ENCODE data around the gene LDAH.

The LDAH gene

GRCh38 chr2:20677301-20678085, 145.4 kb downstream of the LDAH start:
- DNase-seq: no peak

DNA sequence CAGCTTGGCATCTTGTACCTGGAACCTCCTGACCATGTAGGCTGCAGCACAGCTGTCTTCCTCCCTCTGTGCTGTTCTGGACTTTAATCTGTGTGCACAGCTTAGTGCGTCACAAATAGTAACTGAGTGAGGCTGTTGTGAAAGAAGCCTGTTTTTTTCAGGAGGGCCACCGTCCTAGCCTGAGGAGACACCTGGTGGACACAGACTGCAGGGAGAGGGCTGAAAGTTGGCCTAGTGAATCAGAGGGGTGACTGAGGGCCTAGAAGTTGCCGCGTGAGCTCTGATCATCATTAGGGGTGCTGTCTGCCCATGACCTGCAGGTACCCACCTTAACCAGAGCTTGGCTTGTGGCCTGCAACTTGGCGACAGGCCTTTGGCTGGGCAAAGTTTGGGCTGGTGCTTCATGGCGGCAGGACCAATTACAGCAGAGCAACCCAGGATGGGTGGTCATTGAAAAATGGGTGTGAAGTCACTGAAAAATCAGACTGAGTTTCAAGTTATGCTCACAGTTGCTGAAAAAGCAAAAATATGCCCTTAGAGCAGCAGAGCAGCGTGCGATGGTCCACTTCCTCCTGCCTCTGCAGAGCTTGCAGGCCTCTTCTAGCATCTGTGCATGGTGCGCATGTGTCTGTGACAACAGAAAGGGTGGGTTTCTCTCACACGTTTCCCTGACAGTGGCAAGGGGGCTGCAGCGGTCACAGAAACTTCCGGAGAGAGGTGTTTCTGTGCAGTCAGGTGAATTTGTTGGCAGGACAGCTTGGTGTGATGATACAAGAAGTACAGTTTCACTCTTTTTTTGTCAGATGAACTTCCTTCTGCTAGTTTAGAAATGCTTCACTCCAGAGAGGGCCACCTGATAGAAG, 146.3 kb downstream of the LDAH start:
- no peak for DNase-seq

DNA sequence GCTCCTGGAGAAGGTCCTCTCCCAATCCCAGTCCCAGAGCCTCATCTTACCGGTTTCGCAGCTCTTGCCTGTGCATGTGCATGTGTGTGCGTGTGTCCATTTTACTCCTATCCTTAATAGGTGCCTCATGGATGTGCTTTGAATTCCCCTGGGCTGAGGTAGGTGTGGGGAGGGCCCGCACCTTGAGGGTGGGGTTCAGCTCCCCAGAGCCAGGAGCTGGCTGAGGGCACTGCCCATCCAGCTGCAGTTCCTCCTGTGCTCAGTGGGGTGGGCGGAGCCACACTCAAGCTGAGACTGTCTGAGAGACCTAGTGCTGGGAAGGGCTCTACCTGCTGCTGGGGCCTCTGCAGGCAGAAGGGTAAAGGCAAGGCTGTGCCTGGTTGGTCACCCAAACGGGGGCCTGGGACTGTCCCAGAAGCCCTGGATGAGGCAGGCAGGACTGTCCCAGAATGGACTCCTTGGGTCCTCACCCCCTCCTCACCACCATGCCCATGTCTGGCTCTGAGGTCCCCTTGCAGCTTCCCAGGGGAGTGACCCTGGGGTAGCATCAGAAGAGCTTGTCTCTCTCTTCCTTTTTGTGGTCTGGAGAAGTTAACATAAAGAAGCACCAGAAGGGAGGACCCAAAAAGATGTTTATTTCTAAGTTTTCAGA, 147.1 kb downstream of the LDAH start:
- DNase-seq: no peak

DNA sequence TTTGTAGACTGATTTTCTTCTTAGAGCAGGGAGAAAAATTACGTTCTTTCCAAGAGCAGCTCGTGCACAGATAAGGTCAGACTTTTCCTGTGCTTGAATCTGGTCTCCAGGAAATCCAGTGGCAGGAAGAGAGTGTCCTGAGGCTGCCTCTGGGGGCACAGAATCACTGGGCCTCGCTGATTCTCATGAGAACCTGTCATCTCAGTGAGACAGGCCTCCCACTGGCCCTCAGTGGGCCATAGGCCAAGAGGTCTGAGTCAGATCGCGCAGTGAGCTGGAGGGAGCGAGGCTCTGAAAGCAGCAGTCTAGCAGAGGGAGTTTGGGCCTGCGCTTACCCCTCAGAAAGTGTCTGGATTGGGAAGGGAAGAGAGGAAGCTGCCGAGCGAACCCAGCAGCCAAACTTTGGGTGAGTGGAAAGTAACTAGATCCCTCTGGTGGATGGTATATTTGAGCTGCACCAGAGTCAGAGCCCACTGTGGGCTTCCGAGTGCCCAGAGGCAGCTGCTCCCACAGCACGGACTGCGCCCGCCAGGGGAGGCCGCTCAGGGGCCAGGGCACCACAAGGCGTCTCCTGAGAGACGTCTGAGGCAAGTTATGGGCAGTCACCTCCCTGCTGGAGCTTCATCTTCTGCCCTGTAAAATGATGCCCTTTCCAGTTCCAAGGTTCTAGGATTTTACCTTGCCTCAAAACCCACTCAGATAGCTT, 147.8 kb downstream of the LDAH start:
- no peak for DNase-seq

GRCh38 chr2:20674309-20674965, 148.5 kb downstream of the LDAH start:
- DNase-seq: no peak

DNA sequence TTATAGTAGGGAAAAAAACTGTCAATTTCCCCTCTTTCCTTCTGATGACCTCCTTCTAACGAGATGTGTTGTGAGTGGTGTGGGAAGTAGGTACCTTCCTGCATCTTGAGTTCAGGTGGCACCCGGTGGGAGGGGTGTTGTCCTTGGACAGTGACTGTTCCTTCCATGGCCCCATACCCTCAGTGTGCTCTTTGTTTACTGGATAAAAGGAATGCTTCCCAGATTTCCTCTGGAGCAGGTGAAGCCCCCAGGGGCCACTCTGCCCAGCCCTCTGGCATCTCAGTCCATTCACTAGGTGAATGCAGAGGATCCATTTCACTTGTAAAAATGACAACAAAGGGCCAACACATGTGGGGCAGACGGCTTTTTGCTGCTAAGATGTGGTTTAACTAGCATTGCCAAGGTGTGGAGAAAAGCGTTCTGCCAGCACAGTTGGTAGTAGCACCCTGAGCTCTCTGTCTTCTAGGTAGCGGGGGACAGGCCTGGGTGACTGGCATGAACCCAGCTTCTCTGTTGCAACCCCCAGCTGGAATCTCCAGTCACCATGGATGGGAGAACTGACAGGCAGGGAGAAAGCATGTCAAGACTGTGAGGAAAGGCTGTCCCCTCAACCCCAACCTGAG, 149.1 kb downstream of the LDAH start:
- DNase-seq: no peak

DNA sequence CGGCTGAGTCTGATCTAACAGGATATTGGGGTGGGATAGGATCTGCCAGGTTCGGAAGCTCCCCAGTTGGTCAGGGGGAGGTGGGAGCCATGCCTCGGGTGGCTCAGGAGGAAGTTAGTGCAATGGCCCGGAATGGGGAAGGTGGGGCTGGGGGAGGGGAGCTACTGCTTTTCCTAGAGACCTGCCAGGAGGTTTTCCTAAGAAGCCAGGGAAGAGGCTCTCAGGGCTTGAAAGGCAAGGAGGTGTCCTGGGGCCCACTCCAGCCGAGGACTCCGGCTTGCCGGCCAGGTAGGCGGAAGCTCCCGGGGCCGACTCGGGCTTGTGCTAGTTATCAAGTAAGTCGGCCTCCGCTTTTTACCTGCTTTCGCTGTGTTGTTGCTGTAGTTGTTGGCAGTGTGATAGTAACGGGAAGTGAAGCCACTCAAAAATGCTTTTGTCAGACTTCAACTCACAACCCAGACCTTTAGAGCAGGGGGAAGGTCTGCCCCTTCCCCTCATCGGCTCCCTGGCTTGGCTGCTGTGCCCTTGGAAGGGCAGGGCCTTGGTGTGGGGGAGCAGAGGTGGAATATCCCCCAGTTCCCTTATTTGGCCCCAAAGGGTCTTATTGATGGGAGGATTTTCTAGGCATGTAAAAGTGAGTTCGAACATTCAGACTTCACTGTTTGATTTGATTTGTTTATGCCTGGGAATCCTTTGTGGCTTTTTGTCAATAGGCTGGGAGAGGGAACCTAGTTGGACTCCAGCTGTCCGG, 150.5 kb downstream of the LDAH start:
- DNase-seq: no peak

GRCh38 chr2:20671736-20672080, 151.2 kb downstream of the LDAH start:
- no peak for DNase-seq

DNA sequence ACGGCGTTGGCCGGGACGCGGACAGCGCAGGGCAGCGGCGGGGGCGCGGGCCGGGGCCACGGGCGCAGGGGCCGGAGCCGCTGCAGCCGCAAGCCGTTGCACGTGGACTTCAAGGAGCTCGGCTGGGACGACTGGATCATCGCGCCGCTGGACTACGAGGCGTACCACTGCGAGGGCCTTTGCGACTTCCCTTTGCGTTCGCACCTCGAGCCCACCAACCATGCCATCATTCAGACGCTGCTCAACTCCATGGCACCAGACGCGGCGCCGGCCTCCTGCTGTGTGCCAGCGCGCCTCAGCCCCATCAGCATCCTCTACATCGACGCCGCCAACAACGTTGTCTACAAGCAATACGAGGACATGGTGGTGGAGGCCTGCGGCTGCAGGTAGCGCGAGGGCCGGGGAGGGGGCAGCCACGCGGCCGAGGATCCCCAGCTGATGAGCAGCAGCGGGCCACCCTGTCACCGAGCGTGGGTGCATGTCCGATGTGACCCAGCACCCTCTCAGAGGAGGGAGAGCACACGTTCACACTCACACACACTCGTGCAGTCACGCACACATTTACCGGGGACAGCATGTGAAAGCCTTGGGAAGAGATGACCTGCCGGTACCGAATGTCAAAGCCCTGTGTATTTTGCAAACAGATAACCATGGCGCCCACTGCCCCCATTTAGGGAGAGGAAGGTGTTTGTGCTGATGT, 151.7 kb downstream of the LDAH start:
- DNase-seq: no peak

- no peak for DNase-seq
These were observed 152.4 kb downstream of the LDAH start for GRCh38 chr2:20670315-20671035.

DNA sequence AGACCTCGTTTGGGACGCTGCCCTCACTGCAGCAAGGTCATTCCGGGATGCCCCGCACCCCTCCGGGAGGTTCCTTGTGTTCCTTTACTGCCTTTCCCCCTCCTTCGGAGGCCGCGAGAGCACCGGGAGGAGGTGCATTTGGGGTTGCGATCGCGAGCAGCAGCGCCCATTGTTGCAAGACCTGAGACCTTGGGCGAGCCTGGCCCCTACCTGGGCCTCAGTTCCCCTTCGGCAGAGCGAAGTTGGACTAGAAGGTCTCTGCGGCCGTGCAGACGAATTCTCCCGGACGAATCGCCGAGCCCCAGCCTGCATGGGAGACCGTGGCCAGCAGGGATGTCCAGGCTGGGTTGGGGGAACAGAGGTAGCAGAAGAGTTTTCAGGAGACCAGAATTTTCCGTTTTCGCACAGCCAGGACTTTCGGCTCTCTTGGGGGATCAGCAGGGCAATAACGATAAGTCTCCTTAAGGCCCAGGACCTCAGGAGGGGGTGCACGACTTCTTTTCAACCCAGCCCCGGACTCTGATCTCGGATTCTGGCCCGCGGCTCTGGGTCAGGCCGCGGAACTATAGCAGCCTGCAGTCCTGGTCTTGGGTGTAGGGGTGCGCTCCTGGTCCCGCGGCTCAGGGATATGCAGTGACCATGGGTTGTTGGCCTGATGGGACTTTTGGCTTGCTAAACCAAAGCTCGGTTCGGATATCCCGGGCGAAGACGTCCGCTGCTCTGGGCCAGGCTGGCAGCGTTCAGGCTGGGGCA, 153.2 kb downstream of the LDAH start:
- DNase-seq: no peak

DNA sequence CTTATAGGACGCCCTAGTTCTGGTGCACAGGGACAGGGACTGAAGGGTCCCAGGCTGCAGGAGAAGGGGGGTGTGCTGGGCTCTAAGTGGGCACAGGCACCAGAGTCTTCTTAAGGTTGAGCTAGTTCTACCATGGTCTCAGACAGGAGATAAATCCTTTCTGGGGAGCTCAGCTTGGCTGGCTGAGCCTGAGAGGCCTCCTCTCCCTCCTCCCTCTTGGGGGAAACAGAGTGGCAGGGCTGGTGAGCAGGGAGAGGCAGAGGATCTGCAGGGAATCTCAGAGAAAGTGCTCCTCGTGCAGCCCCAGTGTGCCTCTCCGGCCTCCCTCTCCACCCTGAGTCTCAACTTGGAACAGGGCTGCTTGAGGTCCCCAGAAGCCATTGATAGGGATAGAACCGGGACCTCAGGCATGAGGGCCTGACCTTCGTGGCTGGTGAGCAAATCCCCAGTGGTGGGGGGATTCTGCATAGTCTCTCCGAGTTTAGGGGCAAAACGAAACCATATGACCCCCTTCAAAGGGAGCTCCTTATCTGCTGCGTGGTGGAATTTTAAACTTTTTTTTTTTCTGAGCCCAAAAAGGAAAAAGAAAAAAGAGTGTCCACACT, 153.9 kb downstream of the LDAH start:
- DNase-seq: no peak

- DNase-seq: no peak
These were observed 154.4 kb downstream of the LDAH start for GRCh38 chr2:20668451-20668850.

DNA sequence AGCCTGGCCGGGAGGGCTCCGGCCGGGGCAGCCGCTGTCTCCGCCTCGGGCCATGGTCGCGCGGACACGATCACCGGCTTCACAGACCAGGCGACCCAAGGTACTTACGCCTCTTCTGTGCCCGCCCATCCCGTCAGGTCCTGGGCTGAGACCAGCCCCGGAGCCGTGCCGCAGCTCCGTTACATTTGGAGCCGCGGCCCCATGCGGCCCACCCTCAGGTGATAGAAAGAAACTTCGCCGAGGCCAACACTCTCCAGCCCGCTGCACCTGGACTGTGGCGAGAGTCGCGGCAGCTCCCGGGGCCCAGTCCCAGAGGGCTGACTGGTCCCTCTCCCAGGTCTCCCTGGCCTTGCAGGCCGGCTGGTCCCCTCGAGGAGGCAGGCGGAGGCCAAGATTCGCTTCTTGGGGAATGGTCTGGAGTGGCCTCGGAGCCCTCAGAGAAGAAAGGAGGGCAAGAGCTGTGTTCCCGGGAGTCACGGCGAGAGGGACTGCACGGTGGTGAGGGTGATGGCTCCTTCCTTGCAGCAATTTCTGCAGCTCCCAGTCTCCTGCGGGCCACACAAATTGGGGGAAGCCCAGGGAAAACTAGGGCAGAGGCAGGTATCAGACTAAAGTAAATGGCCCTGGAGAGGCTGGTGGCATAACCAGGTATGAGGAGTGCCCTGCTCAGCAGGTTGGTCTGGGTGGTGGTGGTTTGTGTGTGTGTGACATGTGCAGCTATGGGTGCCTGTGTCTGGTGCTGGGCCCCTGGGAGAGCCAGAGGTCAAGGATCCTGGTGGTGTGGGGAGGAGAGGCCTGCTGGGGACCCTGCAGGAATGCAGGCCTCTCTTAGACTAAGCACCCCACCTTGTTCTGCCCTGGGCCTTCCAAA, 155.1 kb downstream of the LDAH start:
- no peak for DNase-seq

DNA sequence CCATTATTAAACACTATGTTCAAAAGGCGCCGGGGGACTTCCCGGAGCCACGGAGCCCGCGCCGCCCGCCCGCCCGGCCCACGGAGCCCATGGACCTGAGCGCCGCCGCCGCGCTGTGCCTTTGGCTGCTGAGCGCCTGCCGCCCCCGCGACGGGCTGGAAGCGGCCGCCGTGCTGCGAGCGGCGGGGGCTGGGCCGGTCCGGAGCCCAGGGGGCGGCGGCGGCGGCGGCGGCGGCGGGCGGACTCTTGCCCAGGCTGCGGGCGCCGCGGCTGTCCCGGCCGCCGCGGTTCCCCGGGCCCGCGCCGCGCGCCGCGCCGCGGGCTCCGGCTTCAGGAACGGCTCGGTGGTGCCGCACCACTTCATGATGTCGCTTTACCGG, 155.8 kb downstream of the LDAH start:
- DNase-seq: no peak

GRCh38 chr2:20666304-20667150, 156.4 kb downstream of the LDAH start, which contains the start of gene GDF7:
Gene GDF7 (plus strand): TSS chr2:20667144. CDS start chr2:20667240, 96 bp downstream.
- DNase-seq: no peak

- no peak for DNase-seq
These were observed 156.9 kb downstream of the LDAH start for GRCh38 chr2:20666005-20666303.
